NCI-H2107 (cell line): ENCODE results near the gene UBE2G2.
A peak's percentile ranks its signal among the peaks of the same experiment; 100 is the strongest.

ENCODE experiments used
- DNase-seq: peaks from one replicate; lab custom pipeline; 2025; lab: John Stamatoyannopoulos, UW

The UBE2G2 gene

DNA sequence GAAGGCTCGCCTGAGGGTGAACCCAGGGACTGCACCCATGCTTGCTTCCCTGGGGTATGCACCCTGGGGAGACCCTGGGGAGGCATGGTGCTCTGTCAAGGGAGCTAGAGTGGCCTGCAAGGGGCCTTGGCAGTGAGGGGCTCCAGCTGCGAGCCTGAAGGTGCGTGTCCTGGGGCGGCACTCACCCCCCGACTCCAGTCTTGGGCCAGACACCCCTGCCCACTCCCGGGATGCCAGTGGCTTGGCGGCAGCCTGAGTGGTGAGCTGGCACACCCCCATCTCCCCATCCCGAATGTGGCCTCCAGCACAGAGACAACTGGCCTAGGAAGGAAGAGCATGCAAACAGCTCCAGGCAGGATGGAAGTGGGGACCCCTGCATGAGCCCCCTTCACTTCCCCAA, 13.6 kb upstream of the UBE2G2 start:
- DNase-seq, result no peak

GRCh38 chr21:44814498-44815023, 12.9 kb upstream of the UBE2G2 start:
- no peak for DNase-seq

GRCh38 chr21:44813727-44814126, 12.1 kb upstream of the UBE2G2 start:
- DNase-seq, result no peak

DNA sequence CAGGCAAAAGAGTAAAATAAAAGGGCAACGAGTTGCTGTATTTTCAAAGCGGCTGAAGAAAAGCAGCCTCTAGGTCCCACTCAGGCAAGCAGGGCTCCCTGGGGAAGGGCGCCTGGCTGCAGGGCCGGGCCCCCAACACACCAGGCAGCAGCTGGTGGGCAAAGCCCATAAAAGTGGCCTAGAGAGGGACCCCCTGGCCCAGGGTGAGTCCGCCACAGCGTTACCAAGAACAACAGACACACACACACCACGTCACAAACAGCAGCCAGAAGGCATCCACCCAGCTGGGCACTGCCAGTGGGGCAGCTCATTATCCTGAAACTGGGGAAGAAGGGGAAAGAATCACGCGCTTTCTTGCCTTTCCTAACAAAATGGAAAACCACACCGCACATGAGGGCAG, 11.5 kb upstream of the UBE2G2 start:
- no peak for DNase-seq

GRCh38 chr21:44812640-44813039, 11.0 kb upstream of the UBE2G2 start:
- DNase-seq, result no peak

- no peak for DNase-seq
These were observed 9.2 kb upstream of the UBE2G2 start for GRCh38 chr21:44810779-44811178.

DNA sequence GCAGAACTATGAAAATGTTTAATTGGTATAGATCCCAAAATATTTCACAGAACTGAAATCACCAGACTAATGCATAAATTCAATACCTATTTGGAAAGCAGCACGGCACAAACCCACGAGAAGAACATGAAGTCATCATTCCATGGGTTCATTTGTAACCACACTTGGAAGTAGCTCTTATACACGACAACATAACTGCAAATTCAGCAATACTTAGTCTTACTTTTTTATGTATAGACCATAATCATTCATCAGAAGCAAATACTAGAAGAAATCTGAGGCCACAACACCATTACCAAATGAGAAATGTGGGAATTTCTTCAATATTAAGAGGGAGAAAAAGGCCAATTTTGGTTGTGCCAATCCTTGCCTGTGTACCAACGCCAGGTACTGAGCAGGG, 4.2 kb upstream of the UBE2G2 start:
- DNase-seq, result no peak

DNA sequence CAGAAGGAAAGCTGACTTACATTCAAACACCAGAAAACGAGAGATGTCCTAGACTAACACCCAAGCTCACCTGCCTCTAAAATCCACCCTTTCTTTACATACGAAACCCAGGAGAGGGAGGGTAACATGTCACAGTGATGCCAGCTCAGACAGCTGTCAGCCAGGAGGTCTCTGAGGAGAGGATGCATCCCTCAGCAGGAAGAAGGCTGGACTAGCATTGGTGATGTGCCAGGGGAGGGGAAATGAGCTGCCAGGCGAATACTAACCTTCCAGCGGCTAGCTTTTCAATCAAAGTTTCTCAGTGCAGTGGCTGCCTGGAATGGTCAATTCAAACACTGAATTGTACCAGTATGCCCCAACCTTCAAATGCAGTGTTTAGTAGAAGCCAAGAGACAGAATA, 3.6 kb upstream of the UBE2G2 start:
- DNase-seq, result no peak

DNA sequence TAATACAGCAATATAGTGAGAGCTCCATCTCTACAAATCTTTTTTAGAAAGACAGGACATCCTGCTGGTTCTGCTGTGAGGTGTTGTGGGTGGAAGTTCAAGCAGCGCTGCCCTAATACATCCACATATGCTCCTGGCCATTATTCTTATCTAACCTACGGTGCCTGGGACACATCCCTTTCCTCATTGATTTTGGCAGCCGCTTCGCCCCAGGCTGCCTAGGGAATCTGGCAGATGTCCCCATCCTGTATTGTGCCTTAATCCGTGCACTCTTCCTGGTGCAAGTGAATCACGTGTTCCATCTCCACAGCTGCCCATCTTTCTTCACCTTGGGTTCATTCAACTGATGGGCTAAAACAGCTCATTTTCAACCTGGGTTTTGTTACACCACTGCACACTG, 3.1 kb upstream of the UBE2G2 start:
- no peak for DNase-seq

GRCh38 chr21:44803651-44804050, 2.0 kb upstream of the UBE2G2 start:
- no peak for DNase-seq

- DNase-seq, result no peak
These were observed 955 bp upstream of the UBE2G2 start for GRCh38 chr21:44802396-44803153.

DNA sequence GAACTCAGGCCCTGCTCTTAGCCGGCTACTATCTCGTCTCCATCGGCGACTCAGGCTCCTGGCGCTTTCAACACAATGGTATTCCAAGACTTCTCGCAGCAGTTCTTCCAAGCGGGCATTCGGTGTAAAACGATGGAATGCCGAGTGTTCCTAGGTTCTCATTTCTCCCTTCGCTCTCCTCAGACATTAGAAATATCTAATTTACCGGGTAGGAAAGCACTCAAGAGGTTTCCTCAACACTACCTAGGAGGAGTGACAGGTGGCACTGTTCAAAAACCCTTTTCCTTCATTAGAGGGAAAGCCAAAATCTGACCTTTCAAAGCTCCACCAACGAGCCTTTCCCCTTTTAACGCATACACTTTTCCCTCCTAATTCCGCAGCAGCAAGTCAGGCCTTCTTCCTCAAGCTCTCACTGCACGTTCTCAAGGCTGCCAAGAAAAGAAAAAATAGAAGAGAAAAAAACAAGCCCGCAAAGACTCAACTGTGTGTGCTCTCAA, 601 bp downstream of the UBE2G2 start:
- DNase-seq, result no peak

GRCh38 chr21:44800103-44800502, 1.5 kb downstream of the UBE2G2 start:
- no peak for DNase-seq

DNA sequence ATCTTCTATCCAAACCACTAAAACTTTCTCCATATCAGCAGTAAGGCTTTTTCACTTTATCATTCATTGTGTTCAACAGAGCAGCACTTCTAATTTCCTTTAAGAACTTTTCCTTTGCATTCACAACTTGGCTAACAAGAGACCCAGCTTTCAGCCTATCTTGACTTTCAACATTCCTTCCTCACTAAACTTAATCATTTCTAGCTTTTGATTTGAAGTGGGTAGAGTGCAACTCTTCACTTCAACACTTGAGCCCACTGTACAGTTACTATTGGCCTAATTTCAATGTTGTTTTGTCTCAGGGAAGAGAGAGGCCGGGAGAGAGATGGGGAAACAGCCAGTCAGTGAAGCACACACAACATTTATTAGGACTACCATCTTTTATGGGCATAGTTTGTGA, 2.0 kb downstream of the UBE2G2 start:
- DNase-seq, result no peak

GRCh38 chr21:44797775-44798174, 3.8 kb downstream of the UBE2G2 start:
- DNase-seq, result no peak

DNA sequence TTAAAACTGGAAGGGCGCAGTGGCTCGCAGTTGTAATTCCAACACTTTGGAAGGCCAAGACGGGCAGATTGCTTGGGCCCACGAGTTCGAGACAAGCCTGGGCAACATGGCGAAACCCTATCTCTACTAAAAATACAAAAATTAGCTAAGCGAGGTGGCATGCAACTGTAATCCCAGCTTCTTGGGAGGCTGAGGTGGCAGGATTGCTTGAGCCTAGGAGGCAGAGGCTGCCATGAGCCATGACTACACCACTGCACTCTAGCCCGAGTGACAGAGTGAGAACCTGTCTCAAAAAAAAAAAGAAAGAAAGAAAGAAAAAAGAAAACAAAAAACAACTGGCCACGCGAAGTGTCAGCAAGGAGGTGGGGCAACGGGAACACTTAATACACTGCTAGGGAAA, 6.3 kb downstream of the UBE2G2 start:
- DNase-seq, result no peak

GRCh38 chr21:44793592-44794374, 7.8 kb downstream of the UBE2G2 start:
- DNase-seq, result no peak

GRCh38 chr21:44792702-44793591, 8.7 kb downstream of the UBE2G2 start:
- DNase-seq, result peak; percentile 76

DNA sequence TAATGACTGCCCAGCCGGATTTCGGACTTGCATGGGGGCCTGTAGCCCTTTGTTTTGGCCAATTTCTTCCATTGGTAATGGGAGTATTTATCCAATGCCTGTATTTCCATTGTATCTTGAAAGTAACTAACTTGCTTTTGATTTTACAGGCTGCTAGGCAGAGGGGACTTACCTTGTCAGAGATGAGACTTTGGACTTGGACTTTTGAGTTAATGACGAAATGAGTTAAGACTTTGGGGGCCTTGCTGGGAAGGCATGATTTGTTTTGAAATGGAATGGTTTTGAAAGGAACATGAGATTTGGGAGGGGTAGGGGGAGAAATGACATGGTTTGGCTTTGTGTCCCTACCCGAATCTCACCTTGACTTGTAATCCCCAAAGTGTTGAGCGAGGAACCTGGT, 9.6 kb downstream of the UBE2G2 start:
- no peak for DNase-seq

DNA sequence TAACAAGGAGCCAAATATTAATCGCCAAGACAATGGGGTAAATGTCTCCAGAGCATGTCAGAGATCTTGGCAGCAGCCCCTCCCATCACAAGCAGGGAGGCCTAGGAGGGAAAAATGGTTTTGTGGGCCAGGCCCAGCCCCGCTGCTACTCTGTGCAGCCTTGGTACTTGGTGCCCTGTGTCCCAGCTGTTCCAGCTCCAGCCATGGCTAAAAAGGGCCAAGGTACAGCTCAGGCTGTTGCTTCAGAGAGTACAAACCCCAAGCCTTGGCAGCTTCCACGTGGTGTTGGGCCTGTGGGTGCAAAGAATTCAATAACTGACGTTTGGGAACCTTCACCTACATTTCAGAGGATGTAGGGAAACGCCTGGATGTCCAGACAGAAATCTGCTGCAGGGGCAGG, 10.4 kb downstream of the UBE2G2 start:
- DNase-seq, result no peak

DNA sequence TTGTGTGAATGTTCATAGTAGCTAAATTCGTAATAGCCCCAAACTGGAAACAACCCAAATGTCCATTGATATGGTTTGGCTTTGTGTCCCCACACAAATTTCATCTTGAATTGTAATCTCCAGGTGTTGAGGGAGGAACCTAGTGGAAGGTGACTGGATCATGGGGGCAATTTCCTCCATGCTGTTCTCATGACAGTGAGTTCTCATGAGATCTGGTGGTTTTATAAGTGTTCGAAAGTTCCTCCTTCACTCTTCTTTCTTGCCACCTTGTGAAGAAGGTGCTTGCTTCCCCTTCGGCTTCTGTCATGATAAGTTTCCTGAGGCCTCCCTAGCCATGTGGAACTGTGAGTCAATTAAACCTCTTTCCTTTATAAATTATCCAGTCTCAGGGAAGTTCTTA, 11.3 kb downstream of the UBE2G2 start:
- DNase-seq, result no peak

- DNase-seq, result no peak
These were observed 11.7 kb downstream of the UBE2G2 start for GRCh38 chr21:44789880-44790279.
